ENCODE results near the gene FGF11. TPM values are rescaled to one million over a fixed set of nuclear protein-coding genes. Genes with fewer than 3 reads are reported as not detected.

FGF11 gene
- total RNA-seq, 1 donor from 2014 or later = 4.8 TPM

DNA sequence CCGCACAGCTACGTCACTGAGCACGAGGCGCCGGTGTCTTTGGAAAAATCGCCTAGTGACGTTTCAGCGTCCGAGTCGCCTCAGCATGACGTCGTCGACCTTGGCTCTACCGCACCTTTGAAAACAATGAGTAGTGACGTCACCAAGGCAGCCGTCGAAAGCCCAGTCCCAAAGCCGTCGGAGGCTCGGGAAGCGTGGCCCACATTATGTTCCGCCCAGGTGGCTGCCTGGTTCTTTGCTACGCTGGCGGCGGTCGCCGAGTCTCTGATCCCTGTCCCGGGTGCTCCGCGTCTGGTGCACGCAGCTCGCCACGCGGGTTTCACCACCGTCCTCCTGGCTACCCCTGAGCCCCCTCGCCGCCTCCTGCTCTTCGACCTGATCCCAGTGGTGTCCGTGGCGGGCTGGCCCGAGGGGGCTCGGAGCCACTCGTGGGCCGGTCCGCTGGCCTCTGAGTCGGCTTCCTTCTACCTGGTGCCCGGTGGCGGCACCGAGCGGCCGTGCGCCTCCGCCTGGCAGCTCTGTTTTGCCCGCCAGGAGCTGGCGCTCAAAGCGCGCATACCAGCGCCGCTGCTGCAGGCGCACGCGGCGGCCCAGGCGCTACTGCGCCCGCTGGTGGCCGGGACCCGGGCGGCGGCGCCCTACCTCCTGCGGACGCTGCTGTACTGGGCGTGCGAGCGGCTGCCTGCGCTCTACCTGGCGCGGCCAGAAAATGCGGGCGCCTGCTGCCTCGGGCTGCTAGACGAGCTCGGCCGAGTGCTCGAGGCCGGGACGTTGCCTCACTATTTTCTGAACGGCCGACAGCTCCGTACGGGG, 2.5 kb upstream of the FGF11 start:
- Mint-ChIP-seq H3K27ac (ENCODE audit: unreplicated experiment) (no peak overlapping the region), H3K27me3 (ENCODE audit: unreplicated experiment) (peaks cover 19% of the 10 kb centered on the region), H3K36me3 (ENCODE audit: unreplicated experiment) (no peaks in the 10 kb centered on the region), H3K9me3 (ENCODE audit: unreplicated experiment) (peaks cover 18% of the 10 kb centered on the region), H3K4me3 (ENCODE audit: unreplicated experiment) (peak overlapping the region; percentile 87), H3K4me1 (ENCODE audit: low read depth, unreplicated experiment) (peaks cover 17% of the 10 kb centered on the region)
- TF ChIP-seq, protein P1, sequence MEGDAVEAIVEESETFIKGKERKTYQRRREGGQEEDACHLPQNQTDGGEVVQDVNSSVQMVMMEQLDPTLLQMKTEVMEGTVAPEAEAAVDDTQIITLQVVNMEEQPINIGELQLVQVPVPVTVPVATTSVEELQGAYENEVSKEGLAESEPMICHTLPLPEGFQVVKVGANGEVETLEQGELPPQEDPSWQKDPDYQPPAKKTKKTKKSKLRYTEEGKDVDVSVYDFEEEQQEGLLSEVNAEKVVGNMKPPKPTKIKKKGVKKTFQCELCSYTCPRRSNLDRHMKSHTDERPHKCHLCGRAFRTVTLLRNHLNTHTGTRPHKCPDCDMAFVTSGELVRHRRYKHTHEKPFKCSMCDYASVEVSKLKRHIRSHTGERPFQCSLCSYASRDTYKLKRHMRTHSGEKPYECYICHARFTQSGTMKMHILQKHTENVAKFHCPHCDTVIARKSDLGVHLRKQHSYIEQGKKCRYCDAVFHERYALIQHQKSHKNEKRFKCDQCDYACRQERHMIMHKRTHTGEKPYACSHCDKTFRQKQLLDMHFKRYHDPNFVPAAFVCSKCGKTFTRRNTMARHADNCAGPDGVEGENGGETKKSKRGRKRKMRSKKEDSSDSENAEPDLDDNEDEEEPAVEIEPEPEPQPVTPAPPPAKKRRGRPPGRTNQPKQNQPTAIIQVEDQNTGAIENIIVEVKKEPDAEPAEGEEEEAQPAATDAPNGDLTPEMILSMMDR (IDR thresholded peaks at IDR 0.05; ENCODE audit: partially characterized antibody, unreplicated experiment) = peak; percentile 54
- peak; percentile 88 for DNase-seq

DNA sequence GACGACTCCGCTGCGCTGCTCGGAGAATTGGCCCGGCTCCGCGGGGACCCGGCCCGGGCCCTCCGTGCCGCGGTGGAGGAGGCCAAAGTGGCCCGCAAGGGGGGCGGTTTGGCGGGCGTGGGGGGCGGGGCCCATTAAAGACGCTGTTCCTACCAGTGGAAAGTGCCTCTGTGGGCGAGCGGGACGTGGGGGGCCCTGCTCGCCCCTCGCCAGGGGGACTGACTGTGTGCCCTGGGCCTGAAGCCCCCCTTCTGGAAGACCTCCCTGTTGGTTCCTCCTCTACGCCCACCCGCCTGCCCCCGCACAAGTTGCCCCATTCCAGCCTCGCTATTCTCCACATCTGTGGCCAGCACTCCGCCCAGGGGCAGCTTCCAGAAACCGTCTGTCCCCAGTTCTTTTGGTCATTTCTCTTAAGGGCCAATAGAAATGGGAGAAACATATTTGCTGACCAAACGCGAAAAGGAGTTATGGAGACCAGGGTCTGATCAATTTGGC, 1.9 kb upstream of the FGF11 start:
- peaks cover 21% of the 10 kb centered on the region for H3K27me3 Mint-ChIP-seq (ENCODE audit: unreplicated experiment)
- peak overlapping the region; percentile 86 for H3K4me3 Mint-ChIP-seq (ENCODE audit: unreplicated experiment)
- TF ChIP-seq, protein P1 (IDR thresholded peaks at IDR 0.05; ENCODE audit: partially characterized antibody, unreplicated experiment) = no peak
- DNase-seq = no peak
- H3K9me3 Mint-ChIP-seq (ENCODE audit: unreplicated experiment) = peaks cover 18% of the 10 kb centered on the region
- no peaks in the 10 kb centered on the region for H3K36me3 Mint-ChIP-seq (ENCODE audit: unreplicated experiment)
- H3K4me1 Mint-ChIP-seq (ENCODE audit: low read depth, unreplicated experiment) = peaks cover 17% of the 10 kb centered on the region
- peak overlapping the region; percentile 38 for H3K27ac Mint-ChIP-seq (ENCODE audit: unreplicated experiment)

DNA sequence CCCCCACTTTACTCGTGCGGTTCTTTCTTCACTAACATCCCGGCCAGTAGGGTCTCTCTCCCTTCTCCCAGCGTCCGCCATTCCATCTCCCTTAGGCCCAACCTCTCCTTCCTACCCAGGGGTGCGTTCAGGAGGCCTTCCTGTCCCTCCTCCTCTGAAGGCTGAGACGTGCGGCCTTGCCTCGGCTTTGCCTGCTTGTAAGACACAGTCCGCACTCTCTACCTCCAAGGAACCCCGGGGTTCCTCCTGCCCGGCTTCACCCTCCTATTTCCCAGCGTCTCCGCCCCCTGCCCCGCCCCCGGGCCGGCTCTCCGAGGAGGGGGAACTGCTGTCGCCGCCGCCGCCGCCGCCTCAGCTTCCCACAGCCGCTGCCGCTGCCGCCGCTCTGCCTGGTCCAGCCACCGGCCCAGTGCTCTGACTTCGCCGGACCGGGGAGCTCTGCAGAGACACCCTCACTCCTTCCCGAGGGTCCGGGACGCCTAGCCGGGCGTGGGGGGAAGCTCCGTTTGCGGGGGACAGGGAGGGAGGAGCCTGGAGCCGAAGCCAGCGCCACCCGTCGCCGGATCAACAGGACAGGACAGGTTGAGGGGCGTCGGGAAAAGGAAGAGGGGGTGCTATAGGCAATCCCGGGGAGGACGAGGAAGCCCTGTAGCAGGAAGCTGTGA, 1.2 kb upstream of the FGF11 start:
- DNase-seq = peak; percentile 57
- peaks cover 18% of the 10 kb centered on the region for H3K9me3 Mint-ChIP-seq (ENCODE audit: unreplicated experiment)
- H3K27me3 Mint-ChIP-seq (ENCODE audit: unreplicated experiment) = peaks cover 22% of the 10 kb centered on the region
- no peaks in the 10 kb centered on the region for H3K36me3 Mint-ChIP-seq (ENCODE audit: unreplicated experiment)
- TF ChIP-seq, protein P1 (IDR thresholded peaks at IDR 0.05; ENCODE audit: partially characterized antibody, unreplicated experiment) = no peak
- peak overlapping the region; percentile 86 for H3K4me3 Mint-ChIP-seq (ENCODE audit: unreplicated experiment)
- peak overlapping the region; percentile 38 for H3K27ac Mint-ChIP-seq (ENCODE audit: unreplicated experiment)
- H3K4me1 Mint-ChIP-seq (ENCODE audit: low read depth, unreplicated experiment) = peaks cover 17% of the 10 kb centered on the region

DNA sequence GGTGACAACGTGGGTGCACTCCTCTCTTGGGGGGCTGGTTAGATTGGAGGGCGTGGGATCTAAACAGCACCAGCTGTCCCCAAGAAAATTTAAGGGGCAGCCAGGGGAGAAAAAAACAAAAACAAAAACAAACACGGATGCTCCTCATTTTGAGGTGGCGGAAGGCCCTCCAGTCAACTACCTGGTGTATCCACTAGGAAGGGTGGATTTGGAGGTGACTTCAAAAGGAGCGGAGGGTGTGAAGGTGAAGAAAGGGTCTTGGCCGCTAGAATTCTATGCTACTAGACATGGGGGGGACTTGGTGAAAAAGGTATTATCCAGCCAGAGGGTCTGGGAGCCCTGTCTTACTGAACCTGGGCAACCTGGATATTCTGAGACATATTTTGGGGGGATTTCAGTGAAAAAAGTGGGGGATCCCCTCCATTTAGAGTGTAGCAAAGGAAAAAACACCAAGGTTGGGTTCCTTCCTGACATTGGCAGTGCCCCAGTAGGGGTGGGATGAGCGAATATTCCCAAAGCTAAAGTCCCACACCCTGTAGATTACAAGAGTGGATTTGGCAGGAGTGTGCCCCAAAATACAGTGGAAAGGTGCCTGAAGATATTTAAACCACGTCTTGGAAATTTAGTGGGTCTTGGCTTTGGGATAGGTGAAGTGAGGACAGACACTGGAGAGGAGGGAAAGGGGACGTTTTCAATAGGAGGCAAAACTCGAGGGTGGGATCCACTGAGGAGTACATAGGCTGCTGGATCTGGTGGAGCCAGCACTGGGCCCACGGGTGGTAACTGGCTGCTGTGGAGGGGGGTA, 454 bp upstream of the FGF11 start:
- TF ChIP-seq, protein P1 (IDR thresholded peaks at IDR 0.05; ENCODE audit: partially characterized antibody, unreplicated experiment) = no peak
- DNase-seq = no peak
- peaks cover 22% of the 10 kb centered on the region for H3K27me3 Mint-ChIP-seq (ENCODE audit: unreplicated experiment)
- no peak overlapping the region for H3K27ac Mint-ChIP-seq (ENCODE audit: unreplicated experiment)
- H3K4me1 Mint-ChIP-seq (ENCODE audit: low read depth, unreplicated experiment) = peaks cover 17% of the 10 kb centered on the region
- H3K36me3 Mint-ChIP-seq (ENCODE audit: unreplicated experiment) = no peaks in the 10 kb centered on the region
- peaks cover 18% of the 10 kb centered on the region for H3K9me3 Mint-ChIP-seq (ENCODE audit: unreplicated experiment)
- H3K4me3 Mint-ChIP-seq (ENCODE audit: unreplicated experiment) = peak overlapping the region; percentile 74

All from glutamatergic neuron (in vitro differentiated cells).